Natural killer cell treated with Interleukin-12 subunit alpha and Interleukin-12 subunit beta and Interleukin-15 and Interleukin-18, amount 100 ng/mL, for 72 hours (primary cell): Measurements from ENCODE around the gene ADAMTS3. TPM values are rescaled to one million over a fixed set of nuclear protein-coding genes. Genes with fewer than 3 reads are reported as not detected.

Source experiments
- ATAC-seq, 2 donors: fragments of 150-1000 bp; cut with Tn5 transposase in 1 of 2; sonication (Bioruptor Pico), chemical (Tn5 transposase) in 1 of 2; 2 replicates each; pipeline ENCODE4 v1.10.0; 2021
- DNase-seq: peaks from one replicate; pipeline ENCODE4 v3.0.0; 2022; ENCODE audit warnings: low spot score
- H3K27ac Mint-ChIP-seq, 2 donors: 1 replicate in 1 of 2; 2 replicates in 1 of 2; pipeline ENCODE4 v1.8.0; 2022; ENCODE audit warnings: mixed read lengths in 2 of 2, mild to moderate bottlenecking in 1 of 2, moderate library complexity in 1 of 2
- H3K27me3 Mint-ChIP-seq, 2 donors: 1 replicate in 1 of 2; 2 replicates in 1 of 2; pipeline ENCODE4 v1.8.0; 2022; ENCODE audit warnings: mixed read lengths in 2 of 2
- H3K36me3 Mint-ChIP-seq: one replicate; pipeline ENCODE4 v1.8.0; 2022; ENCODE audit warnings: mixed read lengths
- H3K4me1 Mint-ChIP-seq, 2 donors: 1 replicate in 1 of 2; 2 replicates in 1 of 2; pipeline ENCODE4 v1.8.0; 2022; ENCODE audit warnings: low read depth in 2 of 2, mixed read lengths in 2 of 2, mild to moderate bottlenecking in 1 of 2
- H3K4me3 Mint-ChIP-seq: one replicate; pipeline ENCODE4 v1.8.0; 2022; ENCODE audit warnings: mixed read lengths
- H3K9me3 Mint-ChIP-seq: 2 replicates; pipeline ENCODE4 v1.8.0; 2022; ENCODE audit warnings: mixed read lengths
- total RNA-seq, 2 donors: library from RNA; stranded (reverse); gene quantifications; one replicate each; pipeline ENCODE4 v1.2.3, GENCODE V29; 2022

ADAMTS3 gene
- not detected for total RNA-seq

DNA sequence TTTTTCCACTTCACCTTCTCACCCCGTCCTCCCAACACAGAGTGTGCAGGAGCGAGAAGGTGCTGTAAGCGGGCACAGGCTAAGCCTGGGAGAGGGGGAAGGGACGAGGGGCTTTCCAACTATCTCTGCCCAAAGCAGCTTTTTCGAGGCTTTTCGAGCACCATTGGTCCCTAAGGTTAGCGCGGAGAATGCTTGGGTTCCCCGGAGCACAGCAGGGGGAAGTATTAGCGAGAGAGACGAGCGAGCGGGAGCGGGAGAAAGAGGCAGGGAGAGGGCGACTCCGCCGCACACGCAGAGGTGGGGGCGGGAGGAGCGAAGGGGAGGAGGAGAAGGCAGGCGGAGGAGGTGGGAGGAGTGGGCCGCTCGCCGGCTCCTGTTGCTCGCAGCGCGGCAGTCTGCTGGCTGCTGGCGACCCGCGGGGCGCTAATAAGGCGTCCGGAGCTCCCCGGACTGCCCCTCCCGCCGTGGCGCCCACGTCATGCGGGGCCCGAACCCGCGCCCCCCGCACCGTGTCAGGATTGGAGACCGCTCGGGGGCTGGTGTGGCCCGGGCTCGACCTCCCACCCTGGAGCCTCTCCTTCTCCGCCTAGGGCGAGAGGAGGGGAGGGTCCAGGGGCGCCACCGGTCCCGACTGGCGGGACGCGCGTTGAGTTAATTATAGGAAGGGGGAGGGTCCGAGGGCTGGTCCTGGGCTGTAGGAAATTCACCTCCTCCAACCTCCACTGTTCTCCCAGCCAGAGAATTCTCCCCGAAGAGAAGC lies at the start of gene ADAMTS3:
ADAMTS3 (minus strand) TSS at position 263 of the 760 bp plus-strand sequence. CDS start 459 bp downstream, outside the sequence.
- Mint-ChIP-seq H3K27me3 (peaks cover 23 to 25% of the 10 kb centered on the region in 2 donors), H3K4me1 (peaks cover 0 to 6% of the 10 kb centered on the region in 2 donors), H3K4me3 (peak within 1 kb of the TSS; percentile 51), H3K9me3 (peaks cover 3% of the 10 kb centered on the region), H3K36me3 (no peaks in the 10 kb centered on the region), H3K27ac (no peak within 1 kb of the TSS)
- DNase-seq (no peak), ATAC-seq (peak; percentile 38 to 43)

DNA sequence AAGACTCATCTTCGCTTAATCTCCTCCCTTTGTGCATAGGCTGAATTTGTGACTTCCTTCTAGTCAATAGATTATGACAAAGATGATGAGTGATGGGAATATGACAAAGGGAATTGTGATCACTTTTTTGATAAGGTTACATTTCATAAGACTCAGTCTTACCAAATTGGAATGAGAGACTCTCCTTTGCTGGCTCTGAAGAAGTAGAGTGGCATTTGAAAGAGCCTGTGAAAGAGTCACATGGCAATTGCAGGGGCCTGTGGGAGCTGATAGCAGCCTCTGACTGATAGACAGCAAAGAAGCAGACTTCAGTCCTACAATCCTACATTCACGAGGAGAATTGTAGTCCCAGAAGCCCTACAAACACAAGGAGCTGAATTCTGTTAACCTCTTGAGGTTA lies 44.9 kb upstream of the ADAMTS3 start:
- no peak overlapping the region for H3K4me3 Mint-ChIP-seq
- no peaks in the 10 kb centered on the region for H3K27me3 Mint-ChIP-seq
- no peaks in the 10 kb centered on the region for H3K4me1 Mint-ChIP-seq
- H3K27ac Mint-ChIP-seq, result no peak overlapping the region
- peaks cover 9% of the 10 kb centered on the region for H3K9me3 Mint-ChIP-seq
- ATAC-seq (no peak), DNase-seq (no peak)
- no peaks in the 10 kb centered on the region for H3K36me3 Mint-ChIP-seq

DNA sequence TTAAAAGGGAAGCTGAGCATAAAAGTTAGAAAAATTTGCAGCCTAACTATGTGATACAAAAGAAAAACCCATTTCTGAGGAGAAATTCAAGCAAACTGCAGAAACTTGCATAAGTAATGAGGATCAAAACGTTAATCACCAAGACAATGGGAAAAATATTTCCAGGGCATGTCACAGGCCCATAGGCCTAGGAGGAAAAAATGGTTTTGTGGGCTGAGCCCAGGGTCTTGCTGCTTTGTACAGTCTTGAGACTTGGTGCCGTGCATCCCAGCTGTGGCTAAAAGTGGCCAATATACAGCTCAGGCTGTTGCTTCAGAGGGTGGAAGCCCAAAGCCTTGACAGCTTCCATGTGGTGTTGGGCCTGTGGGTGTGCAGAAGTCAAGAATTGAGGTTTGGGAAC lies 37.7 kb upstream of the ADAMTS3 start:
- no peaks in the 10 kb centered on the region for H3K27me3 Mint-ChIP-seq
- H3K9me3 Mint-ChIP-seq, result peaks cover 8% of the 10 kb centered on the region
- DNase-seq (no peak), ATAC-seq (no peak)
- no peaks in the 10 kb centered on the region for H3K4me1 Mint-ChIP-seq
- no peak overlapping the region for H3K27ac Mint-ChIP-seq
- H3K4me3 Mint-ChIP-seq, result no peak overlapping the region
- H3K36me3 Mint-ChIP-seq, result no peaks in the 10 kb centered on the region

DNA sequence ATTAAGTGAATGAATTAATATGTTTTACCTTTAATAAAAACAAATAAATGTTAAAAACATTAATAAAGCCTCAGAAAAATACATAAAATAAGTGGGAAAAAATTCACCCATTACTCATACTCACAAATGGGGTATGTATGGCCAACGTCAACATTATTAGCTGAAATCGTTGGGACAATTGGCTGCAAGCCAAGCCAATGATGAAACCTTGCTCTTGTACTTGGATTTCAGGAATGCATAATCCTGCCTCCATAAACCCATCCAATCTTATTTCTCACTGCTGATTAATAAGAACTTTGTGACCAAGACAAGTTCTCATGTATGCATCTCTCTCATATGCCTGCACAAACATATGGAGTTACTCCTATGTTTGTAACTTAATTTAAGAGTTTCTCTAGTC lies 35.3 kb upstream of the ADAMTS3 start:
- H3K4me1 Mint-ChIP-seq, result no peaks in the 10 kb centered on the region
- H3K4me3 Mint-ChIP-seq, result no peak overlapping the region
- ATAC-seq, result no peak
- peaks cover 6% of the 10 kb centered on the region for H3K9me3 Mint-ChIP-seq
- no peaks in the 10 kb centered on the region for H3K27me3 Mint-ChIP-seq
- H3K27ac Mint-ChIP-seq, result no peak overlapping the region
- no peaks in the 10 kb centered on the region for H3K36me3 Mint-ChIP-seq
- no peak for DNase-seq

DNA sequence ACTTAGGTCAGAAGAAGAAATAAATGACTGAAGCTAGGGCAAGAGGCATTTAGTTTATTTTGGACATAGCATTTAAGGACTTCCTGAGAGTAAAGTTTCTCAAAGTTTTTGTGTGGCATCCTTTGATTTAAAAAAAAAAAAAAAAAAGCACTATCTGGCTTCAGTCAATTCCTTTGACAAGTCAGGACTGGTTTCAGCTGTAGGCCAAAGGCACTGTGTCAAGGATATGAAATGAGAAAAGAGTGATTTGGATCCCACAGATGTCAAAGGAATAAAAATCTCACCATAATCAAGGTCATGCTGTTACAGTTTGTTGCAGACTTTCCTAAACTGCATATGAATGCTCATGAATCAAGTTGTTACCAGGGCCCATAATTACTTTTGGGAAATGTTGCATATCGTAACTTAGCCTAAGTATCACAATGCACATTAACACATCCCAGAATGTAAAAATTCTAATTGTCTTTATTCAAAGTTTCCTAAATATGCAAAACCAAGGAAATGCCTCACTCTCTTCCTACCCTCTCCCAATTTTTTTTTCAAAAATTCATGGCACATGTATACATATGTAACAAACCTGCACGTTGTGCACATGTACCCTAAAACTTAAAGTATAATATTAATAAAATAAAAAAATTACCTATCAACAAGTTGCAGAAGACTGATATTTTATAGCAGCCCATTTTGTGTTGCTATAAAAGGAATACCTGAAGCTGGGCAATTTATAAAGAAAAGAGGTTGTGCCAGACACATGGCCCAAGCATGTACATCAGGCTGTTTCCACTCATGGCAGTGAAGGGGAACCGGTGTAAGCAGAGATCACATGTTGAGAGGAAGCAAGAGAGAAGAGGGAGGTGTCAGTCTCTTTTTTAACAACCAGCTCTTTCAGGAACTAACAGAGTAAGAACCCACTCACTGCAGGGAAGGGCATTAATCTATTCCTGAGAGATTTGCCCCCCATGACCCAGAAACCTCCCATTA lies 33.7 kb upstream of the ADAMTS3 start:
- H3K4me3 Mint-ChIP-seq, result no peak overlapping the region
- H3K4me1 Mint-ChIP-seq, result no peaks in the 10 kb centered on the region
- H3K27ac Mint-ChIP-seq, result no peak overlapping the region
- H3K9me3 Mint-ChIP-seq, result peaks cover 6% of the 10 kb centered on the region
- ATAC-seq (no peak), DNase-seq (no peak)
- no peaks in the 10 kb centered on the region for H3K36me3 Mint-ChIP-seq
- no peaks in the 10 kb centered on the region for H3K27me3 Mint-ChIP-seq

DNA sequence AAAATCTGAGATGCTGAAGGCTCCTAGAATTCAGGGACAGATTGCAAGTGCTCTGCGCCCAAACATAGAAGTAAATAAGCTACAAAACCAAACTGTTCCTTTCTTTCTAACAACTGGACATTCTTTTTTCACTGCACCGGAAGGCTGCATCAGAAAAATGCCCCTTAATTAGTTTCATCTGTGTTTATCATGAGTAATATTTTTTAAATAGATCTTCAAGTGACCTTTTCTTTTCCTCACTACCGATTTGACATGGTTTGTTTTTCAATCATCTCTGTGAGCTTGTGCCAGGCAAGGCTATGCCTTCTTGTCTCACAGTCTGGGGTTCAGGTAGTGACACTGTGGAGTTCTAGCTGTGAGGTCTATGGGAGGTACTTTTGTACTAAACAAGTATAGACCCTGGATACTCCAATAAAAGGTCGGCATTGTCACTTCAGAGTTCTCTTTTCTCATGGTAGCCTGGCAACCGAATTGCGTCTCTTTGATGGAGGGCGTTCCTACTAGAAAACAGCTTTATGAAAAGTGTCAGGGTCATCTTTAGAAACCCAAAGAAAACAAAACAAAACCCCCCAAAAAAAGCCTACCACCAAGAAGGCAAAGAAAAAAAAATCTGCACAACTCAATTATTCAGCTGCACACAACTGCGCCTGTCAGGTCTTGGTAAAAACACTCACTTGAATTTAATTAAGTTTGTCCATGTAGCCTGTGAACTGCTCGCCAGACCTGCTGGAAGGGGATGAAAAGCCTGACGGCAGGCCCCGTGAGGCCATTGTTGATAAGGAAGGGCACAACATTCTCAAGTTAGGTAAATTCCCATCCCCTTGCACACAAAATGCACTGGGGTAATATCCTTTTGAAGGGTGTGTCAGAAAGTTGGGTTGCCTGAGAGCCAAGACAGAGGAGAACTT lies 22.8 kb upstream of the ADAMTS3 start:
- no peaks in the 10 kb centered on the region for H3K4me1 Mint-ChIP-seq
- H3K27me3 Mint-ChIP-seq, result no peaks in the 10 kb centered on the region
- DNase-seq (no peak), ATAC-seq (no peak)
- H3K36me3 Mint-ChIP-seq, result no peaks in the 10 kb centered on the region
- peaks cover 7% of the 10 kb centered on the region for H3K9me3 Mint-ChIP-seq
- no peak overlapping the region for H3K27ac Mint-ChIP-seq
- no peak overlapping the region for H3K4me3 Mint-ChIP-seq

DNA sequence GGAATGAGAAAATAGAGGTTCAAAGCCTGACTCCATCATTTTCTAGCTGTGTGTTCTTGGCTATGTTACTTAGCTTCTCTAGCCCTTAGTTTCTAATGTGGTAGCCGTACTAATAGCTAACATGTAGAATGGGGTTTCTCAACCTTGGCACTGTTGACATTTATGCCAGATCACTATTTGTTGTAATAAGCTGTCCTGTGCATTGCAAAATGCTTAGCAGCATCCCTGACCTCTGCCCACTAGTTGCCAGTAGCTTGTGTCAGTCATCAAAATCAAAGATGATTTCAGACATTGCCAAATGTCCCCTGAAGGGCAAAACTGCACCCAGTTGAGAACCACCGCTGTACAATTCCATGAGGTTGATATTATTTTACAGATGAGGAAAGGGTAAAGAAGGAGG lies 18.3 kb upstream of the ADAMTS3 start:
- Mint-ChIP-seq H3K27ac (no peak overlapping the region), H3K9me3 (no peaks in the 10 kb centered on the region)

DNA sequence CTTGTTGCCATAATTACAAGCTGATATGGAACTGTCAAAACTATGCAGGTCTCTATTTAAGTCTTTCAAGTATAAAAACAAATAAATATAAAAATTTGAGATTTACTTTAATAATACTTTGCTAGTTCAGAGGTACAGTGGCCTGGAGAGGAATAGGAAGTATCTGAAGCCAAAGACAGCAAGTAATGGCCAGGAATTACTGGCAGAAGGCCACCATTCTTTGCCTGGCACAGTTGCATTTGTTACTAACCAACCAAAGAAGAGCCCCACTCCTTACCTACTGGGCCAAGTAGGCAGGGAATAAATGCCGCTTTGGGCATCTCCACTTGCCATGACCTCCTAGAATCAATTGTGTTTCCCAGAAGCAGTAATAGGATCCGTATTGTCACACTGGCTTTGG lies 13.8 kb upstream of the ADAMTS3 start:
- H3K4me1 Mint-ChIP-seq, result no peaks in the 10 kb centered on the region
- no peak overlapping the region for H3K27ac Mint-ChIP-seq
- DNase-seq, result no peak
- H3K36me3 Mint-ChIP-seq, result no peaks in the 10 kb centered on the region
- H3K9me3 Mint-ChIP-seq, result no peaks in the 10 kb centered on the region
- H3K4me3 Mint-ChIP-seq, result no peak overlapping the region
- ATAC-seq, result no peak
- no peaks in the 10 kb centered on the region for H3K27me3 Mint-ChIP-seq

More for the DNA sequence above, 18.3 kb upstream of the ADAMTS3 start:
- no peak overlapping the region for H3K4me3 Mint-ChIP-seq
- no peak for DNase-seq
- no peak for ATAC-seq
- H3K27me3 Mint-ChIP-seq, result no peaks in the 10 kb centered on the region
- H3K4me1 Mint-ChIP-seq, result no peaks in the 10 kb centered on the region
- no peaks in the 10 kb centered on the region for H3K36me3 Mint-ChIP-seq

DNA sequence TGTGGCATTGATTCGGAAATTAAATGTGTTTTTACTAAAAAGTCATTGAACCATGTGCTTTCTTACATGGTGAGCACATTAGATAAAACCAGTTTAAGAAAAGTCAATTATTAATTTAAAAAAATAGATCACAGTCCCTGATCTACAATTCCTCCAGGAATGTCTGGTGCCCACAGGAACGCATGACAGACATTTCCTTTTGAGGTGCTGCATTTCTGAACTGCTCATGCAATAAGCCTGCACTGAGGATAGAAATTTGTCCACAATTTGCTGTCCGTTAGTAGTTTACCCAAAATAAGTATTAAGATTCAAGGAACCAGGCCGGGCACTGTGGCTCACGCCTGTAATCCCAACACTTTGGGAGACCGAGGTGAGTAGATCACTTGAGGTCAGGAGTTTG lies 8.2 kb upstream of the ADAMTS3 start:
- ATAC-seq (no peak), DNase-seq (no peak)
- no peaks in the 10 kb centered on the region for H3K36me3 Mint-ChIP-seq
- H3K9me3 Mint-ChIP-seq, result no peaks in the 10 kb centered on the region
- no peaks in the 10 kb centered on the region for H3K27me3 Mint-ChIP-seq
- H3K4me1 Mint-ChIP-seq, result no peaks in the 10 kb centered on the region
- no peak overlapping the region for H3K27ac Mint-ChIP-seq
- no peak overlapping the region for H3K4me3 Mint-ChIP-seq

DNA sequence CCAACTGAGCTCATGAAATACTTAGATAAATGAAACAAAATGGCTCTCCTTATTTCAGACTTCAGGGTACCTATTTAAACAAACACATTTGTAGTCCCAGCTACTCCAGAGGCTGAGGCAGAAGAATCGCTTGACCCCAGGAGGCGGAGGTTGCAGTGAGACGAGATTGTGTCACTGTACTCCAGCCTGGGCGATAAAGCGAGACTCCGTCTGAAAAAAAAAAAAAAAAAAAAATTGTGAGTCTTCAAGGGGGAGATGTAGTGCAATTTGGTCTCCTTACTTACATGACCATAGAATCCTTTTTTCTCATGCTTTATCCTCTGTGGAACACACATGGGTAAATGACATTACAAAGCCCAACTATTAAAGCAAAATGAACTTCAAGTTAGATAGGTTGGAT lies 2.3 kb upstream of the ADAMTS3 start:
- Mint-ChIP-seq H3K27ac (no peak overlapping the region), H3K27me3 (peaks cover 20 to 25% of the 10 kb centered on the region in 2 donors), H3K9me3 (peaks cover 3% of the 10 kb centered on the region), H3K4me1 (peaks cover 0 to 6% of the 10 kb centered on the region in 2 donors), H3K36me3 (no peaks in the 10 kb centered on the region), H3K4me3 (no peak overlapping the region)
- ATAC-seq (no peak), DNase-seq (no peak)

DNA sequence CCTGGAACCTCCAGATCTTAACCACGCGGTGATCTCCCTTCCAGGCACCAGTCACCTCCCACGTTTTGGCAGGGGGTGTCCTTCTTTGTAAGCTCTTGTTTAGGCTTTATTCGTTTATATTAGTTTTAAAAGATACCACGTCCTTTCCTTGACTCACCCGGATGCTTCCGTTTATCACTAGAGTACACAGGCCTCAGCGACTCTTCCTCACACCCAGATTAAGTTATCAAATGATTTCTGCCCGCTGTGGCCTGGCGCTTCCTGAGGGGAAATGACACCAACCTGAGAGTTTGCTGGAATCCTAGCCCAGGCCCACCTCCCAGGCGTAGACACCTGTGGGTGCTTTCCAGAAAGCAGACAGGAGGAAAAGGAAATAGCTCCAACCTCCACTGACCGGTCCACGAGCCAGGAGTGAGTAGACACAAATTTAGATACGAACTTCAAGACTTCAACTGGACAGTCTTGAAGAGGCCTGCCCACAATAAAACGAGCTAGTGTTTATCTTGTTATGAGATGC lies 756 bp upstream of the ADAMTS3 start:
- Mint-ChIP-seq H3K27me3 (peaks cover 23 to 25% of the 10 kb centered on the region in 2 donors), H3K27ac (no peak overlapping the region), H3K4me3 (peak overlapping the region; percentile 43), H3K4me1 (peaks cover 0 to 6% of the 10 kb centered on the region in 2 donors), H3K36me3 (no peaks in the 10 kb centered on the region), H3K9me3 (peaks cover 3% of the 10 kb centered on the region)
- DNase-seq, result no peak
- peak in 1 of 2 donors; percentile 44 for ATAC-seq

DNA sequence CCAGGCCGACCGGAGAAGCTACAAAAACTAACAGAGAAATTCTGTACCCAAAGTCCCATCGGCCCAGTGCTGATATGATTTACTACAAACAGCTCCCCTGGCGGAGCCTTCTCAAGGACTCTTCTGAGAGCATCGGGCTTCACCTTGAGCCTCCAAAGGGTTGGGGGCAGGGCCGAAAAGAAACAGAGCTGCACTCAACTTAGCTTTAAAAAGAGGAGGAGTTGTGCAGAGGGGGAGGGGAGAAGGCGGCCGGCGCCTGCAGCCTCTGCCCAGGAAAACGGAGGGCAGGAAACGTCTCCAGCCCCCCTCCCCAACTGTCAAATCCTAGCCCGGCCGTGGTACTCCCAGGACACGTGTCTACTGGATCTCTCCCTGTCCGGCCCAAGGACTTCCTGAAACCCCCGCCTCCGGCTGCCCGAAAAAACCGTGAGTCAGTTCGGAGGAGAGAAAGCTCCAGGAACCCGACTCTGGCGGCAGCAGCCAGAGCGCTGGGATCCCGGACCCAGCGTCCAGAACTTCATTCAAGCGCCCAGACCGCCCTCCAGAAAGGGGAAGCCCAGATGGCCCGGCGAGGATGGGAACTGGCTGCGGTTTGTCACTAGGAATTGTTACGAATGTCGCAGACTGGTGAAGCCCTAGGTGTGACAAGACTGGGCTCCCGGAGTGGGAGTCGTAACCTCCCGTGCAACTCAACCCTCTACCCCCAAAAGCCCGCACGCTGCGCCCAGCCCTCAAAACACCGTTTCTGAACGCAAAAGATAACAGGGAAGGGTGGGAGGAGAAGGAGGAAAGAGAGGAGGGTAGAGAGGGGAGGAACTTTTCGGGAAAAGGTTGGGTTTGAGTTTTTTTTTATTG lies 973 bp downstream of the ADAMTS3 start:
- Mint-ChIP-seq H3K9me3 (peaks cover 3% of the 10 kb centered on the region), H3K4me3 (no peak overlapping the region), H3K36me3 (no peaks in the 10 kb centered on the region), H3K27ac (no peak overlapping the region), H3K27me3 (peaks cover 23 to 25% of the 10 kb centered on the region in 2 donors), H3K4me1 (peaks cover 0 to 6% of the 10 kb centered on the region in 2 donors)
- no peak for DNase-seq
- ATAC-seq, result no peak
